GM12878 (cell line): Measurements from ENCODE around the gene NFATC2. TPM values are rescaled to one million over a fixed set of nuclear protein-coding genes. Genes with fewer than 3 reads are reported as not detected.

Source experiments
- ATAC-seq: fragments of 200-7000 bp; cut with Tn5 transposase; 3 replicates; pipeline ENCODE4 v1.9.1; 2020; ENCODE audit warnings: mild to moderate bottlenecking, moderate library complexity
- BruUV-seq: library from RNA; stranded (reverse); fragments of 400-500 nt; replicated peaks from 2 replicates; lab custom pipeline; 2021; lab: Mats Ljungman, UMichigan
- CTCF ChIA-PET: fragments of 300-600 bp; sonication (Branson Sonifier 250); formaldehyde crosslinking; extraction: SDS; loops from one replicate; lab custom pipeline; 2021; ENCODE audit warnings: inconsistent platforms; lab: Yijun Ruan, JAX
- POLR2A ChIA-PET: fragments of 350-600 bp; formaldehyde crosslinking; extraction: SDS; loops from one replicate; lab custom pipeline; 2021; ENCODE audit warnings: inconsistent platforms; lab: Charles Lee
- RAD21 ChIA-PET: fragments of 300-600 bp; sonication (Branson Sonifier 250); formaldehyde crosslinking; loops from one replicate; lab custom pipeline; 2023; ENCODE audit warnings: antibody characterized with exemption; ENCODE audit not compliant: unreplicated experiment; lab: Charles Lee
- SMC1A ChIA-PET: fragments of 300-600 bp; sonication (Branson Sonifier 250); formaldehyde crosslinking; loops from one replicate; lab custom pipeline; 2023; ENCODE audit not compliant: unreplicated experiment, uncharacterized antibody; lab: Charles Lee
- DNase-seq: peaks from one replicate; pipeline ENCODE4 v3.0.0-alpha.2; 2011; ENCODE audit warnings: low read depth, low spot score
- FAIRE-seq: peaks from 3 replicates; lab custom pipeline; 2011; peaks lifted over from hg19 to GRCh38; lab: Jason Lieb, UNC
- H2AFZ ChIP-seq: 2 replicates; pipeline ENCODE4 v1.6.0; 2011; ENCODE audit warnings: low read depth, low read length, control low read depth; ENCODE audit not compliant: control insufficient read depth
- H3K27ac ChIP-seq: 2 replicates; pipeline ENCODE4 v1.5.1; 2011; ENCODE audit warnings: control low read depth; ENCODE audit not compliant: control insufficient read depth, insufficient read depth
- H3K27me3 ChIP-seq, 2 experiments: replicated peaks in 1 of 2; 2 replicates each; pipeline versions ENCODE4 v1.6.0 to v1.6.1; 2011; ENCODE audit warnings: low read length in 1 of 2; ENCODE audit not compliant: control insufficient read depth in 2 of 2, insufficient read depth in 2 of 2
- H3K36me3 ChIP-seq, 2 experiments: 2 replicates each; pipeline ENCODE4 v1.5.1; 2011; ENCODE audit warnings: low read length in 1 of 2; ENCODE audit not compliant: control insufficient read depth in 2 of 2, insufficient read depth in 2 of 2
- H3K4me1 ChIP-seq: 2 replicates; pipeline ENCODE4 v1.6.1; 2011; ENCODE audit warnings: mild to moderate bottlenecking, low read length, moderate library complexity, mixed read lengths; ENCODE audit not compliant: control insufficient read depth, insufficient read depth
- H3K4me2 ChIP-seq: 2 replicates; pipeline ENCODE4 v1.6.0; 2011; ENCODE audit warnings: control low read depth; ENCODE audit not compliant: control insufficient read depth, insufficient read depth
- H3K4me3 ChIP-seq: fragments of 200-600 bp; sonication (generic); 2 replicates; pipeline ENCODE4 v1.5.1; 2016
- H3K79me2 ChIP-seq: 2 replicates; pipeline ENCODE4 v1.6.0; 2011; ENCODE audit warnings: low read length; ENCODE audit not compliant: control insufficient read depth, insufficient read depth
- H3K9ac ChIP-seq: 2 replicates; pipeline ENCODE4 v1.8.0; 2011; ENCODE audit warnings: low read length, control low read depth, mixed read lengths; ENCODE audit not compliant: control insufficient read depth, insufficient read depth
- H3K9me3 ChIP-seq: replicated peaks from 3 replicates; pipeline ENCODE4 v1.5.1; 2011; ENCODE audit warnings: mild to moderate bottlenecking, low read length; ENCODE audit not compliant: control insufficient read depth, insufficient read depth
- H4K20me1 ChIP-seq: 2 replicates; pipeline ENCODE4 v1.6.0; 2011; ENCODE audit not compliant: control insufficient read depth, insufficient read depth
- EZH2 ChIP-seq: IDR thresholded peaks from 2 replicates; pipeline ENCODE4 v1.6.1; 2012; ENCODE audit warnings: low read depth, mild to moderate bottlenecking, control low read depth, inconsistent platforms, low read length, borderline replicate concordance; ENCODE audit not compliant: control insufficient read depth
- PML ChIP-seq: IDR thresholded peaks from 2 replicates; pipeline ENCODE4 v1.6.1; 2012; ENCODE audit warnings: low read length, inconsistent platforms
- RELA ChIP-seq: fragments of 450-650 bp; IDR thresholded peaks from 2 replicates; pipeline ENCODE4 v1.8.0; 2014; ENCODE audit warnings: borderline replicate concordance; ENCODE audit not compliant: partially characterized antibody
- WRNIP1 ChIP-seq: IDR thresholded peaks from 2 replicates; pipeline ENCODE4 v1.6.1; 2011; ENCODE audit warnings: low read depth, low read length, improper control_type of control experiment, borderline replicate concordance
- ZNF384 ChIP-seq: IDR thresholded peaks from 2 replicates; pipeline ENCODE4 v1.6.1; 2012; ENCODE audit warnings: low read depth, mild to moderate bottlenecking, low read length, improper control_type of control experiment, borderline replicate concordance
- WGBS: methylation state at CpG from one replicate; pipeline ENCODE4 v1.1.6; 2016; ENCODE audit warnings: low lambda C conversion rate; ENCODE audit not compliant: insufficient replicate concordance, insufficient coverage; ENCODE audit errors: missing lambda C conversion rate; 5-methylcytosine and 5-hydroxymethylcytosine counted together
- in situ Hi-C: fragments of 300-500 bp; cut with MboI; formaldehyde crosslinking; loops from 9 replicates; pipeline ENCODE4 v1.14.3; 2018; ENCODE audit warnings: mixed read lengths
- intact Hi-C: fragments of 100-400 bp; cut with micrococcal nuclease; formaldehyde crosslinking; loops from one replicate; pipeline ENCODE4 v1.14.2; 2022; ENCODE audit not compliant: unreplicated experiment
- polyA plus RNA-seq, 11 experiments: library from polyadenylated mRNA; depleted of rRNA in 4 of 11; unstranded in 6 of 11; stranded (reverse) in 5 of 11; fragments of >200 nt; fragmentation: Nextera tagmentation in 4 of 11; fragmentation: Illumina TruSeq in 1 of 11; extraction: Ambion mirVana in 4 of 11; extraction: Trizol in 1 of 11; gene quantifications; 1 replicate in 1 of 11; 2 replicates in 10 of 11; pipeline versions ENCODE4 v1.2.1 to v1.2.3, GENCODE V29; 2011 to 2016; ENCODE audit warnings: inconsistent platforms in 2 of 11, missing spikeins in 2 of 11, low read depth in 1 of 11
- total RNA-seq, 4 experiments: library from RNA; depleted of rRNA in 3 of 4; stranded (reverse); fragments of >200 nt in 3 of 4; fragmentation: Illumina TruSeq in 1 of 4; extraction: Trizol in 1 of 4; gene quantifications; 2 replicates each; pipeline versions ENCODE4 v1.2.1 to v1.2.3, GENCODE V29; 2013 to 2021

Gene NFATC2
- total and polyA plus RNA-seq, 10 of the 15 experiments (the other 5 are each of a cell fraction or from before 2014, with no cell fraction given): 3.3 to 20.0 (median 7.3) TPM

DNA sequence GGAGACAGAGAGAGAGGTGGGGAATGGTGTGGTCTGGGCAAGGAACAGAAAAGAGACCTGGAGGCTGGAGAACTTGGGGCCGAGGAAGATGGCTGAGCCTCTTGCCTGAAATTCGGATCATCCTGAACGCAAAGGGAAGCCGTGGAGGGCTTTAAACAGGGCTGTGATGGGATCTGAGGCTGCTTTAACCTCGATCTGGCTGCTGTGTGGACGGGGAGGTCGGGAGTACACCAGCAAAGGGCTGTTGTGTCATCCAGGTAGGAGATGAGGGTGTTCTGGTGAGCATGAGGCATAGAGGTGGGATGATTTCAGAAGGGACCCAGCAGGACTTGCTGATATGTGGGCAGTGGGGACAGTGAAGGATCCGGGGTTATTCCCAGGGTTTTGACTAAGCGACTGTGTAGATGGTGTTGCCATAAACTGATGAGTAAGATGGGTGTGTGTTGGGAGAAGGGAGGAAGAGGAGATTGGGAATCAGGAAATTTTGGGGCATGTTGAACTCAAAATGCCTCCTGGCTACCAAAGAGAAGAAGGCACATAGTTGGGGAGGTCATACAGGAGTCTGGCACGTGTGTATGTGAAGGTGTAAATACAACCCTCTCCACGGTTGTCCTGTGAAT lies 158.5 kb downstream of the NFATC2 start:
- TF ChIP-seq EZH2 (no peak), PML (no peak), WRNIP1 (no peak), ZNF384 (no peak), RELA (no peak)
- H3K9me3 ChIP-seq: no peaks in the 10 kb centered on the region
- no peak overlapping the region for H3K9ac ChIP-seq
- BruUV-seq: no TSS peak
- intact Hi-C loops: loop anchor here (5.0 kb wide), 1 partner anchor 158 kb away; the partner anchor contains the start of gene NFATC2
- ChIA-PET POLR2A (no interaction called here), RAD21 (interaction anchor here (1.0 to 1.6 kb wide), 5 partner anchors 18 to 211 kb away, joined by 3 to 5 read pairs (median 3); partner anchors contain the start of gene NFATC2), SMC1A (interaction anchor here (3.6 to 3.8 kb wide), 2 partner anchors 33 to 212 kb away, joined by 32 to 60 read pairs; no protein-coding TSS in a partner anchor), CTCF (interaction anchor here (1.2 to 3.6 kb wide), 4 partner anchors 17 to 212 kb away, joined by 3 to 87 read pairs (median 8); no protein-coding TSS in a partner anchor)
- H4K20me1 ChIP-seq: no peaks in the 10 kb centered on the region
- no peak overlapping the region for H3K27ac ChIP-seq
- H3K27me3 ChIP-seq: no peaks in the 10 kb centered on the region
- WGBS: 45% methylated on average over 11 of the region's 11 CpGs
- DNase-seq: no peak
- no peaks in the 10 kb centered on the region for H3K79me2 ChIP-seq
- no peak overlapping the region for H3K4me2 ChIP-seq
- in situ Hi-C loops: no loop called here
- no peak for ATAC-seq
- no peaks in the 10 kb centered on the region; a peak in 1 of 4 replicates for H3K36me3 ChIP-seq
- peaks cover 44% of the 10 kb centered on the region for H3K4me1 ChIP-seq
- no peak overlapping the region for H2AFZ ChIP-seq
- FAIRE-seq: no peak
- no peak overlapping the region for H3K4me3 ChIP-seq
